HG03439 (cell line): ENCODE results near the gene ANKS1A.
"Not testable (repeated sequence)": the region's sequence is repeated elsewhere in the genome, so short reads cannot be mapped to it uniquely, and the experiment has no call there.

Source experiments
- ATAC-seq: cut with Tn5 transposase; IDR thresholded peaks from one replicate; pipeline ENCODE4 v1.9.1; 2021; ENCODE audit warnings: mild to moderate bottlenecking, moderate library complexity; ENCODE audit not compliant: unreplicated experiment

ANKS1A gene

GRCh38 chr6:34917626-34918285, 28.7 kb downstream of the ANKS1A start:
- no peak for ATAC-seq

- ATAC-seq, result no peak
Measured at GRCh38 chr6:34919651-34920050, 30.6 kb downstream of the ANKS1A start.

GRCh38 chr6:34920097-34920496, 31.0 kb downstream of the ANKS1A start:
- ATAC-seq, result no peak

DNA sequence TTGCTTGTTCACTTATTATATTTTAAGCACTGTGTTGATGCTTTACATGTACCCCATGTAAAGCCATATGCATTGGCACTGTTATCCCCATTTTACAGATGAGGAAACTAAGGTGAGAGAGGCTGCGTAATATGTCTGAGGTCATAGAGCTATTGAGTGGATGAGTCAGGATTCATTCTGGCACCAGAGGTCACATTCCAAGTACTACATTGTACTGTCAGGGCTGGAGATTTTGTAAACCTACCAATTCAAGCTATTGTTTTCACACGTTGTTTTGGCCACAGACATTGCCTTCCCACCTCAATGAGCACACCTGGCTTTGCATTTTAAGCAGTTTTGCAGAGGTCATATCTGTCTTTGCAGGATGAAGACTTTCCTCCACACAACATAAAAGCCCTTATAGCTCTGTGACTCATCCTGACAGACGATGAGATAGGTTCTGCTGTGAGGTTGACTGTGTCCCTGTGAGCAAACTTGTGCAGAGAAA, 33.2 kb downstream of the ANKS1A start:
- no peak for ATAC-seq

GRCh38 chr6:34924831-34925625, 36.0 kb downstream of the ANKS1A start:
- ATAC-seq, result no peak

DNA sequence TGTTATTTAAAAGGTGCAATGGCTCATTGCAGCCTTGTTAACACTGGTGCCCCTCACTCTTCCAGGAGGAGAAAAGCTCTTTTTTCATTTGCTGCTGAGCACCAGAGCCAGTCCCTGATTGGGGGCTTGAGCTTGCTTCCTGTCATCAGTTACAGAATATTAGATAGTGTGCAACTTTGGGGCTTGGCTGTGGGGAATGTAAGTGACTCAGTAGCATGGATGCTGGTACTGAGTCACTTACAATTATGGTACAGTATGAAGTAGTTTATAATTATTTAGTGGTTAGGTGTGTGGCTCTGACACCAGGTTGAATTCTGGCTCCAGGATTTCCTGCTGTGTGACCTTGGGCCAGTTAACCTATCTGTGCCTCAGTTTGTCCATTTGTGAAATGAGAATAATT, 37.6 kb downstream of the ANKS1A start:
- ATAC-seq, result no peak

DNA sequence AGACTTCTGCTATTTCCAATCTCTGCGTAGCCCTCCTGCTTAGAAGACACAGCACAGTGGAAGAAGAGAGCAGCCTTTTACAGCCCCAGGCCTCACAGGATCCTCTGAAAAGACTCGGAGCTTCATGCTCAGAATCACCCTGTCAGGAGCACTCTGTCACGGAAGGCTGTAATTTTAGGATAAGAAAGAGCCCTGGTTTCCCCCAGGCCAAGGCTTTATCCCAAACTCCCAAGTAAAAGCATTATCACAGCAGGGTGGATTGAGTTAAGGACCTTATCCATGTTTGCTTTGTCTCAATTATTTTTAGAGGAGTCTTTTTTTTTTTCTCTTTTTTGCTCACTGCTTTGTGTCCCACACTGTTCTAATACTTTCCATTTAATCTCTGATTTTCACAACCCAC, 39.2 kb downstream of the ANKS1A start:
- no peak for ATAC-seq

DNA sequence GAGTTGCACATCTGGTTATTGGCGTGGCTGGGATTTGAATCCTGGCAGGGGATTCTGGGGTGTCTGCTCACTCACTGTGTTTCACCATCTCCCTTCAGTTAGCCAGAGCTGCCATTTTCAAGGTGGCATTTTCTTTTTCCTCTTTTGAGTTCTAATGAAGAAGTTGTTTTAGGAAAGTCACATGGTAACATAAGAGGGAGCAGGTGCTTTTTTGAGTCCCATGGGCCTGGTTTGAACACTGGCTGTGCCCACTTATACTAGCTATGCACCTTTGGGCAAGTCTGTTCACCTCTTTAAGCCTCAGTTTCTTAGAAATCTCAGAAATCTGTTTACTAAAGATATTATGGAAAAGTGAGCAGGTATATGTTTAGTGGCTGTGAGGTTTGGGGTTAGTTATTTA, 39.6 kb downstream of the ANKS1A start:
- ATAC-seq, result no peak

DNA sequence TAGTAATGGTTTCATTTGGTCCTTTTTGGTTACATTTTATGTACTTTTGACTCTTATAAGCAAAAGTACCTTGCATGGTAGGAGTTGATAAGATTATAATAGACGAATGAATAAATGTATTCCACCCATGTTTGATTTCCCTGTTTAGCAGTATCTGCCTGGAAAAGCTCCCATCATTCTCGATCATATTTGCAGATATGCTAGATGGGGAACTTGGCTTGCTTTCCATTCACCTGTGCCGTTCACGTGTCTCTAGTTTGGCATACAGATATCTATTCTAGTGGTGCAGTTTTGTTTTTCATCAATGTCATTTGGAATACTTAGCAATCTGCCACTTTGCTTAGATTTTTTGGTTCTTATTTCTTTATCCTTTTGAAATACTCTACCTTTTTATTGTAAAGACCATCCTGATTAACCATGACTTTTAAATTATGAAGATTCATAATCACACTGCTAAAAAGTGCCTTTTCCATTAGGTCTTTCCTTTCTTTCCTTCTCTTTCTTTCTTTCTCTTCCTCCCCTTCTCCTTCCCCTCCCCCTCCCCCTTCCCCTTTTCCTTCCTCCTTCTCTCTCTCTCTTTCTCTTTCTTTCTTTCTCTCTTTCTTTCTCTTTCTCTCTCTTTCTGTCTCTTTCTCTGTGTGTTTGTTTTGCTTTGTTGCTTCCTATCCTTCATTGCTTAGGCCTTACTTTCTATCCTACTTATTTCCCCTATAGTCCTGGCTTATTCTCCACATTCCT, 40.4 kb downstream of the ANKS1A start:
- no peak for ATAC-seq

DNA sequence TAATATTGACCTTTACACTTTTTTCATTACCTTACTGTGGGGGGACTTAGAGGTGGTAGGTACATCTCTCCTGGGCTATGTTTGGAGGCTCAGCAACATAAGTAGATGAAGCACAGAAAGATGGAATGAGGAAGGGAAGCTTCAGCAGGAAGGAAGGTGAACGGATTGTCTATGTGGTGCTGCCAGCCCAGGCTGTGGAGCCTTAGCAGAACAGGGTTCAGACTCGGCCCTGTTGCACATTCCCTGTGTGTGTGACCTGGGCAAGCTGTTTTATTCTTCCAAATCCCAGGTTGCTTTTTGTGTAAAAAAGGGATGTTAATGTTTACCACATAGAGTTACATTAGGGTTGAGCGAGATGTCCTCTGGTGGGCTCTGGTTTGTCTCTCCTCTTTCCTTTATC, 41.2 kb downstream of the ANKS1A start:
- ATAC-seq, result no peak

GRCh38 chr6:34932202-34932601, 43.1 kb downstream of the ANKS1A start:
- not testable (repeated sequence) for ATAC-seq

GRCh38 chr6:34934516-34934915, 45.5 kb downstream of the ANKS1A start:
- no peak for ATAC-seq

DNA sequence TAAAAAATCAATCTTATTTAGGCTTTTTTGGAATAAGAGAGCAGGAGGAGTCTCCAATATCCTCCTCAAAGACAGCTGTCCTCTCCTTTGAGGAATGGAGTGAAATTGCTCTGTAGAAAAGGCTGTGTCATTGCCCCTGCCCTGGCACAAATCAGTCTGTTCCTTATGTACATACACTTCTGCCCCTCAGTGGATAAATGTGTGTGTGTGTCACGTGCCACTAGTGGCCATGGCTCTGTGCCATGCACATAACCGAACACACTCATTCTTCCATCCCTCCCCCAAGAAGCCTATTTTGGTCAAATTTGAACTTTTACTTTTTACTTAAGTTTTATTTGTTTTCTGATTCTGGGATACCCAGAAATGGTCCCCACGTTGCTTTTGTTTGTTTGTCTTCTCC, 49.2 kb downstream of the ANKS1A start:
- no peak for ATAC-seq

DNA sequence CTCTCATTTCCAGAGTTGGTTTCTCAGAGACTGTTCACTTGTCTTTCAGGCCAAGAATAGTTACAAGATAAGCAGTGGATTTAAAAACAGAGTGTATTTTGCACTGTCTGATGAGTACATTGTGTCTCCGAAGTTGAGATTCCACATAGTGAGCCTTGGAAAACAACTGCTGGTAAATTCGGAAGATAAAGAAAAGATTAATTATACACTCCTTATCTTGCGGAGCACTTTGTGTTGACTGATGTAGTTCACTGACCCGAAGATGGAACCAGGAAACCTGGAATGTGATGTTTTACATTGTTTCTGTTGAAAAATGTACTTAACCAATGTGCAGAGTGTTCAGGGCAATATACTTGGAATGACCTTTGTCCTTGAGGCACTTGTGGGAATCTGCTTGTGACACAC, 51.0 kb downstream of the ANKS1A start:
- ATAC-seq, result no peak

DNA sequence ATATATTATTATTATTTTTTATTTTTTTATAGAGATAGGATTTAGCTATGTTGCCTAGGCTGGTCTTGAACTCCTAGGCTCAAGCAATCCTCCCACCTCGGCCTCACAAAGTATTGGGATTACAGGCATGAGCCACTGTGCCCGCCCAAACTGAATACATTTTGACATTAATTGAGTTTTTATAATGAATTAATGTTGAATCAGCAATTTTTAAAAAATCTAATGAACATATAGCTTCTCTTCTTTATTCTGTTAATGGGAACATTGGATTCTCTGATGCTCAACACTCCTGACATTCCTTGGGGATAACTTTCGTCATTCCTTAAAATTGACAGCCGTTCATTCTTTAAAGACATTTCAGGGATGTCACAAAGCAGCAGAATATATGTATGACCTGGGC, 52.4 kb downstream of the ANKS1A start:
- ATAC-seq, result no peak

GRCh38 chr6:34945317-34945716, 56.3 kb downstream of the ANKS1A start:
- ATAC-seq, result no peak

DNA sequence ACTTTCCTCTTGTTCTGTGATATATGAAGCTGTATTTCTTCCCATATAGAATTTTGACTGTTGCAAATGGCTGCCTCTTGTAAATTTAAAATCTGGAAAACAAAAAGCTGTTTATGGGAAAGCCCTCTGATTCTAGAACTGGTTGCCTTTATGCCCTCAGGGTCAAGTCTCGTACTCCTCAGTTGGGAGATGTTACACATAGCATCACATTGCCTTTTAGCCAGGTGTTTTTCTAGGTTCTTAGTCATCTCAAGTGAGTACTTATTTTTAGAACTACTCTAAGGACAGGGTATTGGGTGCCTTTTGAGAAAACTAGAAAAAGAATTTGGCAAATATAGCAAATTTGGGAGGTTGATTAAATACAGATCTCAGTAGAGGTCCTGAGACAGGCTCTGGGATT, 58.5 kb downstream of the ANKS1A start:
- ATAC-seq, result no peak

DNA sequence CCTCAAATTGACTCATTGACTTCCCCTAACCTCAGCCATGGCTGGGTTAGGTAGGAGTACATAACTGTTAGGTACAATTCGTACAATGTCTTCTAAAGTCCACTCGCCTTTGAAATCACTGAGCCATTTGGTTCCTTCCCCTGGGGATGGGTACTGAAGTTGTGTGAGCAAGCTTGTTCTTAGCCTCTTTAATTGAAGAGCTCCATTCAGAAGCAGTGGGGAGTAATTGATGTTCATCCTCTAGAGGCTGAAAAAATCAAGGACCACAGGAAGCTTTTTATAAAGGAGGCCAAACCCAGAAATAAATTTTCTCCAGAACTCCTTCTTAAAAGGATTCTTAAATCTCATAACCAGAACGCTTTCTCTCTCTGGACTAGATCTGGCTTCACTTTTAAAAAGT, 60.6 kb downstream of the ANKS1A start:
- no peak for ATAC-seq

DNA sequence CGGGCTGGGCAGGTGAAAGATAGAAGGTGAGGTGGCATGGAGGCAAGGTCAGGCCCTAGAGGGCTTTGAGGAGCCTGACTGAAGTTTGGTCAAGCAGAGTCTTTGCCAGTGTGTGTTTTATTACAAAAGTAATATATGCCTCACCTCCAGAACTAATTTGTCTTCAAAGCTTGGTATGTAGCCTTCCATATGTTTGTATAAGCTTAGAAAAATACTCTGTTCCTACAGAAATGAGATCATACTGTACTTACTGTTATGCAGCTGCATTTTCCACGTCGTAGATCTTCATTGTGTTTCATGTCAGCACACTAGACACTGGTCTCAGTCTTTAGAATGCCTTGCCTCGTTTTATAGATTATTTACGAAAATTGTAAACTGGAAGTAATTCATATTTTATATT, 61.8 kb downstream of the ANKS1A start:
- no peak for ATAC-seq

DNA sequence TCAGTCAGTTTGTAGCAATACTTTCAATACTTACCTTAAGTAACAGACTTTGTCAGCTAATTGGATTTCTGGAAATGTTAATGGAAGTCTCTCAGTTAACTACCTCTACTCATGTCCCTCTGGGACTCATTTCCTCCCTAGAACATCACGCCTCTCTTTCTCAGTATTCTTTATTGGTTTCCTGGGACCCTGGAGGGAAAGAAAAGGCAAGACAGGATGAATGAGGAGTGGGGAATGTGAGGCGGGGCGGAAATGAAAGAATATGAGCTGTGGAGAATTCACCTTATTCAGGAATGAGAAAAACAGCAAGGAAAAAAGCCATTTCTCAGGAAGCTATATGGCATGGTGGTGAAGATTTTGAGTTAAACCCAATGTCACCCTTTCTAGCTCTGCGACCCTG, 62.7 kb downstream of the ANKS1A start:
- no peak for ATAC-seq

DNA sequence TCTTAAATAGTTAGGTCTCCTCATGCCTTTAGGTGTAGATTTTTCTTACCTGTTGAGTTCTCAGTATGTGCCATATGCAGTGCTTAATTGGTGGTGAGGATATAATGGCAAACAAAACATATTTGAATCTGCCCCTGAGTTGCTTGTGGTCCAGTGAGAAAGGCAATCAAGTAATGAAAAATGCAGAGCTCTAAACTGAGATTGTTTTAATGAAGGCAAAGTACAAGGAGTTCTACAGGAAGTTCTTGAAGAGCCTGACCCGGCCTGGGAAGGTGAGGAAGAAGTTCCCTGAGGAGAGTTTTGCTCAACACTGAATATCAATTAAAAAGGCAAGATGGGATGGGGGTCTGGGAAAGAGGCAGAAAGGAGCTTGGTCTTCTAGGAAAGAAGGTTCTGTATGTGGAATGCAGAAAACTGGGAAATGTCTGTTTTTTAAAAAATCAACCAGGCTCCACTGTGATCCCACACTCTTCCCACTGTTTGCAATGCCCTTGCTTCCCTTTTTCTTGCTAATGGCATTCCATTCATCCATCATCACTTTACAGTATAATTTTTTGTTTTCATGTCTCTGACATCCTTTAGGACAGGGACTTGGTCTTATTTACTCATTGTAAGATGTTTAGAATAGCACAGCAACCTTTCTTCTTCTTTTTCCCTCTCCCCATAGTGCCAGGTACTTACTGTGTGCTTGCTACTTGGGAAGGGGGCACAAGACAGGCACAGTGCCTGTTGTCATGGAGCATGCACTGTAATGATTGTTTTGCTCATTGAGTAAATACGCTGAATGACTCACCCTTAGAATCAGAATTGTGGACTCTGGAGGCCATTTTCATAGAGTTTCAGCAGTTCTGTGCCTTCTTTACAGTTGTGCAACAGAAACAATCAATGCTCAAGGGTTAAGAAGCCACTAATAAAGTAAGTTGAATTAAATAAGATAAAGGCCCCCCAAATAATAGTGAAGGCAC, 64.3 kb downstream of the ANKS1A start:
- no peak for ATAC-seq
